NCI-H446 treated with DMSO at 0.1 percent for 48 hours (cell line): ENCODE measurements around the gene FOXF1.

ENCODE experiments used
- DNase-seq: peaks from one replicate; lab custom pipeline; 2025; lab: John Stamatoyannopoulos, UW

FOXF1 gene

DNA sequence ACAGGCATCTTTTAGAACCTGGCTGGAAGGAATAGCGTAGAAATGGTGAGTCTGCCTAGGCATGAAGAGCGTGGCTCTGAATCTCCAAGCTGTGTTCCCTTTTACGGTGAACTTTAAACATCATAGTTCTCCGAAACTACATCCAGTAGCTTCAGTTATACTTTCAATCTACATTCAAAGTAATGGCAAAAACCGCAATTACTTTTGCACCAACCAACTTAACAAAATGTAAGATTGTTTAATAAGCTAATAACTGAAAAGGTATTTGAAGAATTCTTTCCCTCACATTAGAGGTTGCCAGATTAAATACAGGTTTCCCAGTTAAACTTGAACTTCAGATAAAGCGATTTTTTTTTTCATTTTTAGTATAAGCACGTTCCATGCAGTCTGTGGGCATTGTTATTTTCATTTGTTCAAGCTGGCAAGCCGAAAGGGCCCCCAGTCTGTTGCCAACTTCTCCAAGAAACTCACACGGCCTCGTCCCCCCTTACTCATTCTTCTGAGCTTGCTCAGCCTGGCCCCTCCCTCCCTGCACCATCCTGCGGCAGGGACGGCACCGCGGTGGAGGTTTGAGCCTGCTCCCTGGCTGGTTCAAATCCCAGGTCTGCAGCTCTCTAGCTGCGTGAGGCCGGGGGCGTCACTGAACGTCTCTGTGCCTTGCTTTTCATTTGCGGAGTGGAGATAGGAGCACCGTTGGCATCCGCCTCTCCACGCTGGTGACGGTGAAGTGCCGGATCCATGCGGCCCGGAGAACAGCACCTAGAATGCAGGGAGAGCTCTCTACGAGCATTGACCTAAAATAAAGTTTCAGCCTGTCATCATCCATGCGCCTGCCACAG is 48.2 kb downstream of the FOXF1 start:
- DNase-seq = no peak

DNA sequence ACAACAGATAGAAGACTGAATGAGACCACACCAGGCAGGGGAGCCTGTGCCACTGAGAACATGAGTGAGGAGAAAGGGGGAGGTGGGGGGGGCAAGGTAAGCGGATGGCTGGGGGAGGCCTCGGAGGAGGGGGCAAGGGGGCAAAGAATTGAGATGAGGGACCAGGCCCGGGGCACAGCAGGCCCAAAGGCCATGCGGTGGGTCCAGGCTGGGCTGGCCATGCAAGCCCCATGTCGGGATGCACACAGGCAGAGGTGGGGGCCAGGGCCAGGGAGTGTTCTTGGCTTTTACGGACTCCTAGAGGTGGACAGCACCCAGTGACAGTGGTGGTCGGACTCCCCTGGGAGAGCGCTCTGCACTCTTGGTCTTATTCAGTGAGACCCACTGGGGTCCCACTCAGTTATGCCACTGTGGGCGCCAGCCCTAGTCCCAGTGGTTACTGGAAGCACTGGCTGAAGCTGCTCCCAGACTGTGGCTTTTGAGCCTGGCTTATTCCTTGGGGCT is 49.5 kb downstream of the FOXF1 start:
- DNase-seq = no peak

DNA sequence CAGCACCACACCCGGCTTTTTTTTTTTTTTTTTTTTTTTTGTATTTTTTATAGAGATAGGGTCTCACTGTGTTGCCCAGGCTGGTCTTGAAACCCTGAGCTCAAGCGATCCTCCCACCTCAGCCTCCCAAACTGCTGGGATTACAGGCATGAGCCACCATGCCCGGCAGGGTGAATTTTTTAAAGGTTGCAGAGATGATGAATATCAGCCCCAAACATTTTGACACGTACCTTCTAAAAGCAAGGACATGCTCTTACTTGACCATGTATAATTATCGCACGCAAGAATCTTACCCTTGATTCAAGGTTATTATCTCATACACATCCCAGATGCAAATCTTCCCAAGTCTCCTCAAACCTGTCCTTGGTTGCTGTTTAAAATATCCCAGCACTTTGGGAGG is 52.0 kb downstream of the FOXF1 start:
- no peak for DNase-seq

DNA sequence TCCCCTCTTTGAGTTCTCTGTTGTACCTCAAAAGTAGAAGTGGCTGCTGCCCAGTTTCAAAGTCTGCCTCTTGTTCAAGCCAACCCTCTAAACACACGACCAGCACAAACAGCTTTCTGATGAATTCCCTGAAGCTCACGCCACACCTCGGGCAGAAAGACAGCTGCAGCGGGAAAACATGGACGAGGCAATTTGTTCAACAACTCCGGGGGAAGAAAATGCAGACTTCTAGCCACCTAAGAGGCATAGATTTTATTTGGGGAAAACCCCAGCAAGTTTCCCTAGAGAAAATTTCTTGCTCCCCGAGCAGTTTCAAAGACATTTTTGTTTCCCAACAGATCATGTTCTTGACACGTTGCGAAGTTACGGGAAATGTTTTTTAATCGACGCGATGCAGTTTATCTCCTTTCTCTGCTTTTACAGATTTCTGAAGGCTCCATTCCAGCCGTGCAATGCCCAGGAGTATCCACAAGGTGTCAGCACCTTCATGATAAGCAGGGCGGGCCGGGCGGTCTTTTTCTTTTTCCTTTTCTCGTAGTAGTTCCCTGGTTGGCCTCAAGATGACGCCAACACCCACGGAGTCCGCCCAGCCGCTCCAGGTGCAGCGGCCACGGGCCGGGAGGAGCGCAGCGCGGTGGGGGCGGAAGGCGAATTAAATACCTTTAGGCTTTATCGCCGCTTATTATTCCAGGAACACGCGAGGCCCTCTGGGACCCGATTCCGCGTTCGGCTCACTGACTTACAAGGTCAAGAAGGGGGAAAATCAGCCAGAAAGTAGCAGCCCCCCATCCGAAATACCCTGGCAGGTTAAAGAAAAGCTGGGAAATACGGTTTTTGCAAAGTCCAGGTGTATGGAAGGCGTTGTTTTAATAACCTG is 53.4 kb downstream of the FOXF1 start:
- DNase-seq = peak; percentile 37
